Keratinocyte (primary cell): ENCODE results near the gene SCAF4. TPM values are rescaled to one million over a fixed set of nuclear protein-coding genes. Genes with fewer than 3 reads are reported as not detected.

ENCODE experiments used
- DNase-seq: peaks from one replicate; pipeline ENCODE4 v3.0.0-alpha.2; 2011; ENCODE audit warnings: low read depth, missing footprints, low spot score
- FAIRE-seq: peaks from 2 replicates; lab custom pipeline; 2011; peaks lifted over from hg19 to GRCh38; lab: Jason Lieb, UNC
- H2AFZ ChIP-seq: 2 replicates; pipeline ENCODE4 v1.6.0; 2012; ENCODE audit warnings: low read length, control low read depth, inconsistent platforms; ENCODE audit not compliant: control insufficient read depth
- H3K27ac ChIP-seq: 2 replicates; pipeline ENCODE4 v1.5.1; 2011; ENCODE audit warnings: low read length; ENCODE audit not compliant: control insufficient read depth, insufficient read depth
- H3K27me3 ChIP-seq: 3 replicates; pipeline ENCODE4 v1.6.0; 2011; ENCODE audit warnings: low read length; ENCODE audit not compliant: control insufficient read depth, insufficient read depth; ENCODE audit errors: extremely low read depth
- H3K36me3 ChIP-seq, 2 experiments: 2 replicates in 1 of 2; 3 replicates in 1 of 2; pipeline ENCODE4 v1.5.1; 2011; ENCODE audit warnings: low read length in 2 of 2, mild to moderate bottlenecking in 1 of 2; ENCODE audit not compliant: control insufficient read depth in 2 of 2, insufficient read depth in 2 of 2; ENCODE audit errors: extremely low read depth in 1 of 2
- H3K4me1 ChIP-seq: 3 replicates; pipeline ENCODE4 v1.5.1; 2011; ENCODE audit warnings: low read length; ENCODE audit not compliant: control insufficient read depth, insufficient read depth; ENCODE audit errors: extremely low read depth
- H3K4me2 ChIP-seq: 3 replicates; pipeline ENCODE4 v1.6.0; 2011; ENCODE audit warnings: low read depth, low read length; ENCODE audit not compliant: control insufficient read depth, insufficient read depth; ENCODE audit errors: extremely low read depth
- H3K4me3 ChIP-seq, 3 experiments: fragments of 200-600 bp in 1 of 3; sonication (generic) in 1 of 3; 2 replicates in 2 of 3; 3 replicates in 1 of 3; pipeline ENCODE4 v1.5.1; 2011 to 2016; ENCODE audit warnings: low read length in 3 of 3, mild to moderate bottlenecking in 3 of 3, control low read depth in 2 of 3, inconsistent platforms in 1 of 3, low read depth in 1 of 3, mixed read lengths in 1 of 3, mixed run types in 1 of 3, moderate library complexity in 1 of 3; ENCODE audit not compliant: control insufficient read depth in 2 of 3, insufficient read depth in 2 of 3; ENCODE audit errors: extremely low read depth in 1 of 3
- H3K79me2 ChIP-seq: 2 replicates; pipeline ENCODE4 v1.6.0; 2012; ENCODE audit warnings: low read length; ENCODE audit not compliant: control insufficient read depth, insufficient read depth
- H3K9ac ChIP-seq: 3 replicates; pipeline ENCODE4 v1.6.0; 2011; ENCODE audit warnings: low read length; ENCODE audit not compliant: control insufficient read depth, insufficient read depth; ENCODE audit errors: extremely low read depth
- H3K9me1 ChIP-seq: 3 replicates; pipeline ENCODE4 v1.6.0; 2011; ENCODE audit warnings: low read length; ENCODE audit not compliant: control insufficient read depth, insufficient read depth; ENCODE audit errors: extremely low read depth
- H3K9me3 ChIP-seq: 2 replicates; pipeline ENCODE4 v1.5.1; 2012; ENCODE audit warnings: low read depth, low read length; ENCODE audit not compliant: control insufficient read depth
- H4K20me1 ChIP-seq: 3 replicates; pipeline ENCODE4 v1.6.0; 2011; ENCODE audit warnings: low read length; ENCODE audit not compliant: control insufficient read depth, insufficient read depth; ENCODE audit errors: extremely low read depth
- EZH2 ChIP-seq: IDR thresholded peaks from one replicate; pipeline ENCODE4 v1.6.1; 2012; ENCODE audit warnings: inconsistent platforms, mild to moderate bottlenecking, low read length, moderate library complexity
- dilution Hi-C: fragments of 300-500 bp; cut with MboI; formaldehyde crosslinking; loops from one replicate; pipeline ENCODE4 v1.7.0; 2020; ENCODE audit warnings: low sequenced_read_pairs; ENCODE audit not compliant: extremely low pct_ligation_motif_present
- polyA plus RNA-seq, 5 experiments: library from polyadenylated mRNA; depleted of rRNA in 3 of 5; stranded (reverse) in 3 of 5; stranded (forward) in 1 of 5; unstranded in 1 of 5; fragments of >200 nt; gene quantifications; 1 replicate in 1 of 5; 2 replicates in 3 of 5; 3 replicates in 1 of 5; pipeline versions ENCODE4 v1.2.1 to v1.2.3, GENCODE V29; 2011 to 2012; ENCODE audit warnings: missing spikeins in 2 of 5, low read depth in 1 of 5, low replicate concordance in 1 of 5
- TF ChIP-seq, protein P1 (sequence below), 3 experiments: IDR thresholded peaks in 1 of 3; conservative IDR thresholded peaks in 1 of 3; optimal IDR thresholded peaks in 1 of 3; 2 replicates in 2 of 3; 3 replicates in 1 of 3; pipeline versions ENCODE3 to v1.5.1; 2011; ENCODE audit warnings: low read length in 3 of 3, mild to moderate bottlenecking in 3 of 3, moderate library complexity in 2 of 3, control low read depth in 1 of 3, inconsistent platforms in 1 of 3; ENCODE audit not compliant: insufficient read depth in 2 of 3; ENCODE audit errors: extremely low read depth in 1 of 3

The SCAF4 gene
- polyA plus RNA-seq, 1 donor (not counting 4 experiments of a cell fraction or from before 2014, with no cell fraction given): 7.5 TPM

- H3K4me2 ChIP-seq: no peak overlapping the region
- no peaks in the 10 kb centered on the region for H3K27me3 ChIP-seq
- no peaks in the 10 kb centered on the region for H3K9me1 ChIP-seq
- no peak for FAIRE-seq
- no peaks in the 10 kb centered on the region for H3K9me3 ChIP-seq
- no peak overlapping the region for H2AFZ ChIP-seq
- H4K20me1 ChIP-seq: no peaks in the 10 kb centered on the region
- H3K9ac ChIP-seq: no peak overlapping the region
- TF ChIP-seq, protein P1, sequence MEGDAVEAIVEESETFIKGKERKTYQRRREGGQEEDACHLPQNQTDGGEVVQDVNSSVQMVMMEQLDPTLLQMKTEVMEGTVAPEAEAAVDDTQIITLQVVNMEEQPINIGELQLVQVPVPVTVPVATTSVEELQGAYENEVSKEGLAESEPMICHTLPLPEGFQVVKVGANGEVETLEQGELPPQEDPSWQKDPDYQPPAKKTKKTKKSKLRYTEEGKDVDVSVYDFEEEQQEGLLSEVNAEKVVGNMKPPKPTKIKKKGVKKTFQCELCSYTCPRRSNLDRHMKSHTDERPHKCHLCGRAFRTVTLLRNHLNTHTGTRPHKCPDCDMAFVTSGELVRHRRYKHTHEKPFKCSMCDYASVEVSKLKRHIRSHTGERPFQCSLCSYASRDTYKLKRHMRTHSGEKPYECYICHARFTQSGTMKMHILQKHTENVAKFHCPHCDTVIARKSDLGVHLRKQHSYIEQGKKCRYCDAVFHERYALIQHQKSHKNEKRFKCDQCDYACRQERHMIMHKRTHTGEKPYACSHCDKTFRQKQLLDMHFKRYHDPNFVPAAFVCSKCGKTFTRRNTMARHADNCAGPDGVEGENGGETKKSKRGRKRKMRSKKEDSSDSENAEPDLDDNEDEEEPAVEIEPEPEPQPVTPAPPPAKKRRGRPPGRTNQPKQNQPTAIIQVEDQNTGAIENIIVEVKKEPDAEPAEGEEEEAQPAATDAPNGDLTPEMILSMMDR (optimal IDR thresholded peaks at IDR 0.05 in 1 of 3, IDR thresholded peaks at IDR 0.05 in 1 of 3, conservative IDR thresholded peaks at IDR 0.05 in 1 of 3; ENCODE audit: extremely low read depth in 1 of 3, insufficient read depth in 2 of 3, low read length in 3 of 3): no peak
- no peak for TF ChIP-seq EZH2
- no peaks in the 10 kb centered on the region for H3K79me2 ChIP-seq
- no peak for DNase-seq
- dilution Hi-C loops: no loop called here
- no peak overlapping the region for H3K27ac ChIP-seq
- no peaks in the 10 kb centered on the region for H3K4me1 ChIP-seq
- H3K4me3 ChIP-seq: no peak overlapping the region
- peaks cover 6 to 10% of the 10 kb centered on the region in 2 experiments for H3K36me3 ChIP-seq
Observed at GRCh38 chr21:31675960-31676359, 56.0 kb downstream of the SCAF4 start.

GRCh38 chr21:31675318-31675717 is 56.6 kb downstream of the SCAF4 start:
- no peaks in the 10 kb centered on the region for H4K20me1 ChIP-seq
- H3K79me2 ChIP-seq: no peaks in the 10 kb centered on the region
- H3K9me1 ChIP-seq: no peaks in the 10 kb centered on the region
- H2AFZ ChIP-seq: no peak overlapping the region
- H3K4me1 ChIP-seq: no peaks in the 10 kb centered on the region
- H3K9ac ChIP-seq: no peak overlapping the region
- H3K9me3 ChIP-seq: no peaks in the 10 kb centered on the region
- peaks cover 6 to 8% of the 10 kb centered on the region in 2 experiments for H3K36me3 ChIP-seq
- dilution Hi-C loops: no loop called here
- FAIRE-seq (no peak), DNase-seq (no peak)
- H3K4me2 ChIP-seq: no peak overlapping the region
- H3K27ac ChIP-seq: no peak overlapping the region
- TF ChIP-seq, protein P1 (optimal IDR thresholded peaks at IDR 0.05 in 1 of 3, IDR thresholded peaks at IDR 0.05 in 1 of 3, conservative IDR thresholded peaks at IDR 0.05 in 1 of 3; ENCODE audit: extremely low read depth in 1 of 3, insufficient read depth in 2 of 3, low read length in 3 of 3): no peak
- no peak for TF ChIP-seq EZH2
- no peaks in the 10 kb centered on the region for H3K27me3 ChIP-seq
- no peak overlapping the region for H3K4me3 ChIP-seq
